ENCODE results near the gene MEAF6. TPM values are rescaled to one million over a fixed set of nuclear protein-coding genes. Genes with fewer than 3 reads are reported as not detected.
"Not testable (repeated sequence)": the region's sequence is repeated elsewhere in the genome, so short reads cannot be mapped to it uniquely, and the experiment has no call there.

The MEAF6 gene
- total RNA-seq, 1 experiment from 2014 or later, result 112 TPM

DNA sequence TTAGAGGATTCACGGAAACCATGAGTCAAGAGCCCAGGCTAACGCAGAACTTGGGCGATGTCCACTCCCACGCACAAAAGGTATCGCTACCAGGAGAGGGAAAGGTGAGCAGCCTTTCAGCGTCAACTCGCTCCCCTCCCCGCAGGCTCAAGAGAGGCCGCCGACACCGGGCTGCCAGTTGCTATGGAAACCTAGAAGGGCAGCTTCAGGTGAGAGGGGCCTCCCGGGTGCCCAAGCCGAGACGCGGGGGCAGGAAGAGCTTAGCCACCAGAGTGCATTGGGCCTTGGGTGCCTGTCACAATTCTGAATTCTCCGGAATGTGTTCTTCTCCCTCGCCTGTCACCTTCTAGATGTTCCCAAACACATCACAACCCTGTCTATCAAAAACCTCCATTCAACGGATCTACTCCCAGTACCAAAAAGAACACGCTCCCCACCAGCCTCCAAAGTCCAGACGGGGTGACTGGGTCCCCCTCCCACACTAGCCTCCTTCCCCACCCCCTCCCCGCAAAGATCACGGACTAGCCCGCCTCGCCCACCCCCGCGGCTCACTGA, 694 bp downstream of the MEAF6 start:
- Histone ChIP-seq H3K4me3 (peak overlapping the region; percentile 99), H3K36me3 (peaks cover 32% of the 10 kb centered on the region), H3K9me3 (replicated peaks) (no peaks in the 10 kb centered on the region), H3K4me1 (replicated peaks) (peaks cover 8% of the 10 kb centered on the region; the same call in 1 of the 2 replicates), H3K27me3 (replicated peaks) (no peaks in the 10 kb centered on the region), H3K27ac (no peak overlapping the region)
- DNase-seq (ENCODE audit: low read depth in 1 of 2, low spot score in 2 of 2), result peak; percentile 31 to 45

DNA sequence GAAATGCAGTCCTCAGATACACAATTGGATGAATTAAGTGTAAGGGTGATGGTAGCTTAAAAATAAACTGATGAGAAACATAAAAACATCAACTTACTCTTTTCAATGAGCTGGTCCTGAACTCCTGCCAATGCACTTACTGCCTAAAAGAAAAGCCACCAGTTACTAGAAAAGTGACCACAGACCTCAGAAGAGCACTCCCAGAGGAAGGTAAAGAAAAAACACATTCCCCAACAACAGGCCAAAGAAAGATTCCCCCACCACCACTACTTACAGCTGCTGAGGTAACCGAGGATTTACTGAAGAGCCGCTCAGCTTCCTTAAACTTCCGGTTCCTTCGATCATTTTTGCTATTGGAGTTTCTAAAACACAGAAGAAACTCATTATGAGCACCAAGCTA, 5.4 kb downstream of the MEAF6 start:
- no peak for DNase-seq (ENCODE audit: low read depth in 1 of 2, low spot score in 2 of 2)
- Histone ChIP-seq H3K36me3 (peaks cover 61% of the 10 kb centered on the region), H3K4me3 (no peak overlapping the region), H3K4me1 (replicated peaks) (0 out of 2 replicates have a peak, but pooled peaks cover 4% of the 10 kb centered on the region), H3K27ac (no peak overlapping the region), H3K27me3 (replicated peaks) (no peaks in the 10 kb centered on the region), H3K9me3 (replicated peaks) (no peaks in the 10 kb centered on the region)

DNA sequence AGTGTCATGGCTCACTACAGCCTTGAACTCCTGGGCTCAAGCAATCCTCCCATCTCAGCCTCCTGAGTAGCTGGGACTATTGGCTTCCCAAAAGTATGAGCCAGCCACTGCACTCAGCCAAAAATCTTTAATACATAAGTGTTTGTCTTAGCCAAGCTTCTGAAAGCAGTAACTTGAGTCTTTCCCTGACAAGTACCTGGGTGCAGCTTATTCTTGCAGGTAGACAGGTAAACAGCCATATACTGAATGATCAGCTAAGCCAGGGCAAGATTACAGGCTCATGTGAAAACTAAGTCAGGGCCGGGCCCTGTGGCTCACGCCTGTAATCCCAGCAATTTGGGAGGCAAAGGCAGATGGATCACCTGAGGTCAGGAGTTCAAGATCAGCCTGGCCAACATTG, 7.8 kb downstream of the MEAF6 start:
- Histone ChIP-seq H3K36me3 (peaks cover 54% of the 10 kb centered on the region), H3K4me3 (no peak overlapping the region), H3K27me3 (replicated peaks) (no peaks in the 10 kb centered on the region), H3K27ac (no peak overlapping the region), H3K9me3 (replicated peaks) (no peaks in the 10 kb centered on the region), H3K4me1 (replicated peaks) (no peaks in the 10 kb centered on the region)
- DNase-seq (ENCODE audit: low read depth in 1 of 2, low spot score in 2 of 2), result no peak

DNA sequence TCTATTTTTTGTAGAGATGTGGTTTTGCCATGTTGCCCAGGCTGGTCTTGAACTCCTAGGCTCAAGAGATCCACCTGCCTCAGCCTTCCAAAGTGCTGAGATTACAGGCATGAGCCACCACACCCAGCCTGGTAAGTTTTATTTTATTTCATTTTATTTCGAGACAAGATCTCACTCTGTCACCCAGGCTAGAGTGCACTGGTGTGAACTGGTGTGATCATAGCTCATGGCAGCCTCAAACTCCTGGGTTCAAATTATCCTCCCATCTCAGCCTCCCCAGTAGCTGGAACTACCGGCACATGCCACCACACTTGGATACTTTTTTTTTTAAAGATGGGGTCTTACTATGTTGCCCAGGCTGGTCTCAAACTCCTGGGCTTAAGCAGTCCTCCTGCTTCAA, 11.8 kb downstream of the MEAF6 start:
- H3K4me3 ChIP-seq; H3K27me3 ChIP-seq (replicated peaks); H3K27ac ChIP-seq; DNase-seq (ENCODE audit: low read depth in 1 of 2, low spot score in 2 of 2); H3K4me1 ChIP-seq (replicated peaks); H3K9me3 ChIP-seq (replicated peaks): not testable (repeated sequence)
- H3K36me3 ChIP-seq, result peaks cover 66% of the 10 kb centered on the region

DNA sequence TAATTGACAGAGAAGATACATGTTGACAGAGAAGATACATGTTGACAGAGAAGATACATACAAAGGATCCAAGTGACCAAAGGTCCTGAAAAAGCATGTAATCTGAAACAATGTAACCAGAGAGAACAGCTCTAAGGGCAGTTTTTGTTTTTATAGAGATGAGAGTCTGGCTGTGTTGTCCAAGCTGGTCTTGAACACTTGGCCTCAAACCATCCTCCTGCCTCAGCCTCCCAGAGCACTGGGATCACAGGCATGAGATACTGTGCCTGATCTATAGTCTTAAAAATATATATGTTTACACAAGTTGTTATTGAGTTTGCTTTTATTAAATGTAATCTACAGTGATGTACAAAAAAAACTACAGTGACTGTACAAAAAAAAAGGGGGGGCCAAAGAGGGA, 12.5 kb downstream of the MEAF6 start:
- Histone ChIP-seq H3K27ac (no peak overlapping the region), H3K9me3 (replicated peaks) (no peaks in the 10 kb centered on the region), H3K4me1 (replicated peaks) (peaks cover 10% of the 10 kb centered on the region), H3K4me3 (no peak overlapping the region), H3K27me3 (replicated peaks) (no peaks in the 10 kb centered on the region), H3K36me3 (peaks cover 63% of the 10 kb centered on the region)
- DNase-seq (ENCODE audit: low read depth in 1 of 2, low spot score in 2 of 2), result no peak

DNA sequence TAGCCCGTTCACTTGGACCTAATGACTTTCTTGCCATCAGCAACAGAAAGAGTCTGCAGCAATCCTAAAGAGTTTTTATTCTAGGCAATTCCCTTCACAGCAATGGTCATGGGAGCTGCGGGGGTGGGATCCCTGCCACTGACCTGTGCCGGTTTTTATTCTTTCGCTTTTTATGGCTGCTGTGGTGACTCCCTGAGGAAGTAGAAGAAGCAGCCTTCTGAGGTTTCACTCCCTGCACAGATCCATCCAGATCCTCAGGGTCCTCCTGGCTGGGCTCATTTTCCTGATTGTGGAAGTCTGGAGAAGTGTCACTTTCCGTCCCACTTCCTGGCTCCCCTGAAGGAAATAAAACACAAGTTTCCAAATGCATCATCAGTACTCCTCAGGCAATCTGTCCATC, 12.9 kb downstream of the MEAF6 start:
- H3K4me3 ChIP-seq, result no peak overlapping the region
- H3K27me3 ChIP-seq (replicated peaks), result no peaks in the 10 kb centered on the region
- H3K4me1 ChIP-seq (replicated peaks), result peaks cover 10% of the 10 kb centered on the region
- no peak overlapping the region for H3K27ac ChIP-seq
- H3K36me3 ChIP-seq, result peaks cover 59% of the 10 kb centered on the region
- no peak for DNase-seq (ENCODE audit: low read depth in 1 of 2, low spot score in 2 of 2)
- no peaks in the 10 kb centered on the region for H3K9me3 ChIP-seq (replicated peaks)

DNA sequence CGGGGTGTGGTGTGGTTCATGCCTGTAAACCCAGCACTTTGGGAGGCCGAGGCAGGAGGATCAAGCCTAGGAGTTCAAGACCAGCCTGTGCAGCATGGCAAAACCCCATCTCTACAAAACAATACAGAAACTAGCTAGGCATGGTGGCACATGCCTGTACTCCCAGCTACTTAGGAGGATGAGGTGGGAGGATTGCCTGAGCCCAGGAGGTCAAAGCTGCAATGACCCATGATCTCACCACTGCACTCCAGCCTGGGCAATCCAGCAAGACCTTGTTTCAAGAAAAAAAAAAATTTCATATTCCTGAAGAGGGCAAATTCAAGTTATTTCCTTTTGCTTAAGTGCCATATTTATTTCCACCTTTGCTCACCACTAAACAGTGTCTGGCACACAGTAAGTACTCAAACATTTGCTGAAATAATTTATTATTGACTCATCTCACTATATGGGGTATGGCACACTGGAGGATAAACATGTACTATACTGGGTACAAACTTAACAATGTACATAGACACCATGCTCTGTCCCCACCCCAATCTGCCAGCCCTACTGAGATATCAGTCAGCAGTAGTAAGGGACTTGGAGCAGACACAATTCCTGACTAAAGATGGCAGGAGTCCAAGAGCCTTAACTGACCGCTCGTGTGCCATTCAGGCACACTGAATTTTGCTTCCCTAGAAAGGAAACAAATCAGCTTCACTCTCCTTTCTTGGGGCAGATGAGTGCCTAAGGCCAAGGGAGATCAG, 15.5 kb downstream of the MEAF6 start:
- H3K36me3 ChIP-seq, result peaks cover 50% of the 10 kb centered on the region
- peaks cover 10% of the 10 kb centered on the region for H3K4me1 ChIP-seq (replicated peaks)
- H3K27me3 ChIP-seq (replicated peaks), result no peaks in the 10 kb centered on the region
- H3K9me3 ChIP-seq (replicated peaks), result no peaks in the 10 kb centered on the region
- H3K27ac ChIP-seq, result peak overlapping the region; percentile 8; the same call in 1 of the 2 replicates
- peak in 1 of 2 experiments; percentile 63 for DNase-seq (ENCODE audit: low read depth in 1 of 2, low spot score in 2 of 2)
- no peak overlapping the region for H3K4me3 ChIP-seq

DNA sequence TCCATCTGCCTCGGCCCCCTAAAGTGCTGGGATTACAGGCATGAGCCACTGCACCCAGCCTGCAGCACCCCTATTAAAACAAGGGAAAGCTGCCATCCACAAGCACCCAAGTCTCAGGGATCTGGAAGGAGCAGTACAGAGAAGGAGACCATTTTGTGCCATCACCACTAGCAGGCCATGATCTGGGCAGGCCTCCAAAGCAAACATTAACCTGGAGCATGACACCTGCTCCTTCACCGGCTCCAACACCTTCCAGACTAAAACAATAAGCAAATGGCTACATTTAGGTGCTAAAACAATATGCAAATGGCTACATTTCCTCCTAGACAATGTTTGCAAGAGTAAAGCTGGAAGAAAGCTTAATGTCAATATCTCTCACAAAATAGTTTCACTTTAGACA, 16.7 kb downstream of the MEAF6 start:
- Histone ChIP-seq H3K27ac (no peak overlapping the region), H3K4me1 (replicated peaks) (peaks cover 10% of the 10 kb centered on the region), H3K27me3 (replicated peaks) (no peaks in the 10 kb centered on the region), H3K4me3 (no peak overlapping the region), H3K36me3 (peaks cover 57% of the 10 kb centered on the region), H3K9me3 (replicated peaks) (no peaks in the 10 kb centered on the region)
- DNase-seq (ENCODE audit: low read depth in 1 of 2, low spot score in 2 of 2), result no peak

DNA sequence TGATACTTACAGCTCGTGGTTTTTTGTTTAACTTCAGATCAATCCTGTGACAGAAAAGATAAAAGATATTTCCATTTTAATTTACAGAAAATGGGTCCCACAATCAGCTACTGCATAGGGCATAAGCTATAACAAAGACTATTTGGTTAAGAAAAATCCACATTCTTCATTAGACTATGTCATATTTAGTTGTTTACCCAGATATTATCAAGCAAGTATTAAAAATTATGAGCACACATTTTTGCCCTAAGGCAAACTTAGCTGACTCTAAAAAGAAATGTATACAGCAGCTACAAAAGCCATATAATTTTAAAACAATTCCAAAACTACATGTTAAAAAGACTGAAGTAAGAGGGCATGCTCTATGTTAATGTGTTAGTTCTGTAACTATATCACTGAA, 18.7 kb downstream of the MEAF6 start:
- Histone ChIP-seq H3K4me1 (replicated peaks) (peaks cover 10% of the 10 kb centered on the region), H3K27me3 (replicated peaks) (no peaks in the 10 kb centered on the region), H3K4me3 (no peak overlapping the region), H3K27ac (no peak overlapping the region), H3K36me3 (peaks cover 52% of the 10 kb centered on the region), H3K9me3 (replicated peaks) (no peaks in the 10 kb centered on the region)
- DNase-seq (ENCODE audit: low read depth in 1 of 2, low spot score in 2 of 2), result no peak

DNA sequence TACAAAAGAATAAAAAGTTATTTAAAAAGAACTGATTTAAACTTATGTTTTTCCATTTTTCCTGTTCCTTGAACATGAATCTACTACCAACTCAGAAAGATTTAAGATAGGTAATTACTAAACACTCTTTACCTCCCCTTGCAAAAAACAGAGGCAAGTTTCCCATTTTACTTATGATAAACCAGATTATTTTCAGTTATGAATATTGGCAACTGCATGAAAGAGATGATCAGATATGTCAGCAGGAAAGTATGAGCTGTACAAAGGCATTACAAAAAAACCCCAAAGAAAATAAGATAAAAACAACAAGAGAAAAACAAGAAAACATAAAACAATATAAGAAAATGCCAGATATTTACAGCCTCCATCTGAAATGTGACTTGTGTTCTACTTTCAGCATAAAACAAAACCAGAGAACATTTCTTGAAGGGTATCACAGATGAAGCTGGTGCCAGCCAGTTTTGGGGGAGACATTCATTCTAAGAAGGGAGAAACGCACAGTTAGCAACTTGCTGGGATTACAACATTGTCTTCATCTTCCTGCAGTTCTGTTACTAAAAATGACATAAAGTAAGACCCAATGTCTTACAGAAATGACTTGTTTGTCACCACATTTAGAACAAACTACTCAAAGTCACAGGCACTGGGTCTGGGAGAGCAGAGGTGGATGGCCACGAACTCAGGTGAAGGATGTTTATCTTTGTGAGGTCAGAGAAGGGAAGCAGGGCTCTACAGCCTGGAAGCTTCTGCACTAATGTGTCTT, 21.0 kb downstream of the MEAF6 start:
- Histone ChIP-seq H3K27ac (no peak overlapping the region), H3K9me3 (replicated peaks) (no peaks in the 10 kb centered on the region), H3K4me3 (no peak overlapping the region), H3K36me3 (peaks cover 46% of the 10 kb centered on the region), H3K27me3 (replicated peaks) (no peaks in the 10 kb centered on the region), H3K4me1 (replicated peaks) (no peaks in the 10 kb centered on the region; the same call in 1 of the 2 replicates)
- DNase-seq (ENCODE audit: low read depth in 1 of 2, low spot score in 2 of 2), result no peak

DNA sequence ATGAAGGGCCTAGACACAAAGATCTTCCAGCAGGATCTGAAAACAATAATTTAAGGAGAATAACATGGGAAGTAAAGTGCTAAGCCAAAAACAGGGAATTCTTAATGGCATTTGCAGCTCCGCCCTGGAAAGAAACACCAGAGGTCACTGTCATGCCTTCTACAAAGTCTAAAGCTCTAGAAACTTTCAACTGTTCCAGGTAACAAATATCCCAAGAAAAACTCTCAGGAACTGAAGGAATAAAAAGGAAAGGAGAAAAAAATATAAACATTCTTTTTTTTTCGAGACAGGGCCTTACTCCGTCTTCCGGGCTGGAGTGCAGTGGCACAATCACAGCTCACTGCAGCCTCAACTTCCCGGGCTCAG, 27.0 kb downstream of the MEAF6 start:
- no peak for DNase-seq (ENCODE audit: low read depth in 1 of 2, low spot score in 2 of 2)
- Histone ChIP-seq H3K27ac (no peak overlapping the region), H3K4me3 (no peak overlapping the region), H3K9me3 (replicated peaks) (no peaks in the 10 kb centered on the region), H3K36me3 (peaks cover 44% of the 10 kb centered on the region), H3K27me3 (replicated peaks) (no peaks in the 10 kb centered on the region), H3K4me1 (replicated peaks) (peaks cover 4% of the 10 kb centered on the region)

DNA sequence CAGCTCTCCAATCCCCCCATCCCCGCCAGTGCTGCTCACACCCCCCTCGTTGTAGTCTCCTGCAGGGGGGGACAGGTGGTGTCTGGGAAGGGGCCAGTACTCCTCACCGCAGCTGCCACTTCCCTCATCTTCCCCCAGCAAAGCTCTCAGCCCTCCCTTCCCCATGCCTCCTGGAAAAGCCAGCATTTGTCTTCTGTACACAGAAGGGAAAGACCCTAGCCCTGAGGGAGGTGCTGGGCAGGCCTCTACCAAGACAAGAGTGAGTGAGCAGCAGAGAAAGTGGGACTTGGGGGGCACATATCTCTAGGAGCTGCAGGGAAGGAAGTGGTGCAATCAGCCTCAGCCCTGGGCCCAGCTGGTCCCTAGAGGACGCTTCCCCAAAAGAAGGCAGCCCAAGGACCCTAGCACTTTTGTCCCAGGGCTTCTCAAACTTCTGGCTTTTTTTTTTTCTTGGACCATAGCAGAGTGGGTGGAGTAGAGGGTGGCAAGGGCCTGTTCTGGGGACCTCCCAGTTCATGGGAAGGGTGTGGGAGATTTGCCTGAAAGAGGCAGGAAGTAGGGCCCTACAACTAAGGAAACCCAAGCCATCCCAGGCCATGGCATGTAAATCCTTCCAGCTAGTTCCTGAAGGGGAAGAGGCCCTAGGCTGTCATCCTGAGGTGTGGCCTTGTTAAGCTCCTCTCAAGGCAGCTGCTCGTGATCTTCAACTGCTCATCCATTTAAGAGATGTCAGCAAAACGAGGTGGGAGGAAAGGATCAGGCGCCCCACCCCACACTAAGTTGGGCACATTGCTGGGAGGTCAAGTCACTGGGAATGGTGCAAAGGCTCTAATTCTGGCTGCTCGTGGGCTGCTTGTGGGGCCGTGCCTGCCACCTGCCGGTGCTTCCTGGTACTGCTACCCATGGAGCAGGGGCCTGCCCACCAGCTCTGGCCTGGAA, 27.6 kb downstream of the MEAF6 start:
- H3K27me3 ChIP-seq (replicated peaks), result no peaks in the 10 kb centered on the region
- no peaks in the 10 kb centered on the region for H3K9me3 ChIP-seq (replicated peaks)
- no peak overlapping the region for H3K27ac ChIP-seq
- H3K4me3 ChIP-seq, result no peak overlapping the region
- peaks cover 4% of the 10 kb centered on the region for H3K4me1 ChIP-seq (replicated peaks)
- H3K36me3 ChIP-seq, result peaks cover 49% of the 10 kb centered on the region
- peak; percentile 65 to 76 for DNase-seq (ENCODE audit: low read depth in 1 of 2, low spot score in 2 of 2)

DNA sequence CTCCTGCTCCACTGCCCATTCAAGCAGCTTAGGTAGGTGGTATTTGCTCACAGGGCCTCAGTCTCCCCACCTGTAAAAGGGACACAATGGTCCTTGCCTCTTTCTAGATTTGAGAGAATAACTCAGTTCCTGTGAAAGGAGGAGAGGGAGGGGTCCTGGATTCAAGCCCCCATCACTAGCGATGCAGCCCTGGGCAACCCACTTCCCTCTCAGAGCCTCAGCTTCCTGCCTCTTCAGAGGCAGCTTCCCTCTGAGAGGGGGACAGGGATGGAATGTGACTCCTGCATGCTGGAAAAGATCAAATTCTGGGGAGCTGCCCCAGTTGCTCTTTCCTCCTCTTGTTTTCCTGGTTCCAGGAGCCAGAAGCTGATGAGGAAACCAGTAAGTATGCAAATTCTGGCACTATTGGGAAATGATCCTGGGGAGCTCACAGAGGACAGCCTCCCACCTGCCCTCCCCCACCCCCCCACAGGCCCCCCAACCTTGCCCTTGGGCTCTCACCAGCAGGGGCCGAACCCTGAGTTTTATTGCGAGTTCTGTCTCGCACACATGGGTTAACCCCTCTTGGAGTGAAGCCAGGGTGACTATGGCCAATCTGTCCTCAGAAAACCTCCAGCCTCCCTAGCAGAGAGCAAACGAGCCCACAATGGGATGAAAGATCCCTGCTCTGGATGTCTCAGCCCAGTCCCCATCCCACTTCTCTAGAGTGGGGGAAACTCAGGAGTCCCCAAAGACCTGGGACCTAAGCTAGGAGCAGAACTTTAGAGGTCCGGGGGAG, 28.5 kb downstream of the MEAF6 start:
- no peaks in the 10 kb centered on the region for H3K9me3 ChIP-seq (replicated peaks)
- no peaks in the 10 kb centered on the region for H3K27me3 ChIP-seq (replicated peaks)
- no peak overlapping the region for H3K27ac ChIP-seq
- H3K4me1 ChIP-seq (replicated peaks), result peaks cover 4% of the 10 kb centered on the region
- no peak for DNase-seq (ENCODE audit: low read depth in 1 of 2, low spot score in 2 of 2)
- H3K36me3 ChIP-seq, result peaks cover 54% of the 10 kb centered on the region
- H3K4me3 ChIP-seq, result no peak overlapping the region

All from SJSA1 (cell line).